Measurements from ENCODE around the gene MAN2B2.

MAN2B2 gene

GRCh38 chr4:6606465-6607235 is 31.7 kb downstream of the MAN2B2 start:
- in situ Hi-C loops (cut with HindIII; ENCODE audit: low pct_unique_long_range_greater_than_20kb, low sequenced_read_pairs): no loop called here
- no peak for DNase-seq (ENCODE audit: low read depth in 1 of 2, low spot score in 1 of 2)

GRCh38 chr4:6607368-6608055 is 32.5 kb downstream of the MAN2B2 start:
- no peak for TF ChIP-seq JUND (IDR thresholded peaks at IDR 0.05; ENCODE audit: low read depth)
- in situ Hi-C loops (cut with HindIII; ENCODE audit: low pct_unique_long_range_greater_than_20kb, low sequenced_read_pairs): no loop called here
- DNase-seq (ENCODE audit: low read depth in 1 of 2, low spot score in 1 of 2): no peak

More at GRCh38 chr4:6606465-6607235, 31.7 kb downstream of the MAN2B2 start:
- no peak for TF ChIP-seq JUND (IDR thresholded peaks at IDR 0.05; ENCODE audit: low read depth)

- no peak for TF ChIP-seq JUND (IDR thresholded peaks at IDR 0.05; ENCODE audit: low read depth)
Measured at GRCh38 chr4:6608758-6609414, 33.9 kb downstream of the MAN2B2 start.

GRCh38 chr4:6609415-6610079 is 34.6 kb downstream of the MAN2B2 start:
- DNase-seq (ENCODE audit: low read depth in 1 of 2, low spot score in 1 of 2): no peak
- in situ Hi-C loops (cut with HindIII; ENCODE audit: low pct_unique_long_range_greater_than_20kb, low sequenced_read_pairs): no loop called here
- TF ChIP-seq JUND (IDR thresholded peaks at IDR 0.05; ENCODE audit: low read depth): no peak

More at GRCh38 chr4:6608758-6609414, 33.9 kb downstream of the MAN2B2 start:
- DNase-seq (ENCODE audit: low read depth in 1 of 2, low spot score in 1 of 2): no peak
- in situ Hi-C loops (cut with HindIII; ENCODE audit: low pct_unique_long_range_greater_than_20kb, low sequenced_read_pairs): no loop called here

- TF ChIP-seq JUND (IDR thresholded peaks at IDR 0.05; ENCODE audit: low read depth): no peak
- in situ Hi-C loops (cut with HindIII; ENCODE audit: low pct_unique_long_range_greater_than_20kb, low sequenced_read_pairs): no loop called here
- no peak for DNase-seq (ENCODE audit: low read depth in 1 of 2, low spot score in 1 of 2)
Measured at GRCh38 chr4:6610856-6611430, 36.0 kb downstream of the MAN2B2 start.

- DNase-seq (ENCODE audit: low read depth in 1 of 2, low spot score in 1 of 2): no peak
- in situ Hi-C loops (cut with HindIII; ENCODE audit: low pct_unique_long_range_greater_than_20kb, low sequenced_read_pairs): no loop called here
- TF ChIP-seq JUND (IDR thresholded peaks at IDR 0.05; ENCODE audit: low read depth): no peak
Measured at GRCh38 chr4:6612961-6613675, 38.1 kb downstream of the MAN2B2 start.

- DNase-seq (ENCODE audit: low read depth in 1 of 2, low spot score in 1 of 2): no peak
- TF ChIP-seq JUND (IDR thresholded peaks at IDR 0.05; ENCODE audit: low read depth): no peak
- in situ Hi-C loops (cut with HindIII; ENCODE audit: low pct_unique_long_range_greater_than_20kb, low sequenced_read_pairs): no loop called here
Measured at GRCh38 chr4:6613676-6614651, 39.0 kb downstream of the MAN2B2 start.

- in situ Hi-C loops (cut with HindIII; ENCODE audit: low pct_unique_long_range_greater_than_20kb, low sequenced_read_pairs): no loop called here
- TF ChIP-seq JUND (IDR thresholded peaks at IDR 0.05; ENCODE audit: low read depth): no peak
- DNase-seq (ENCODE audit: low read depth in 1 of 2, low spot score in 1 of 2): no peak
Measured at GRCh38 chr4:6614701-6615230, 39.8 kb downstream of the MAN2B2 start.

- in situ Hi-C loops (cut with HindIII; ENCODE audit: low pct_unique_long_range_greater_than_20kb, low sequenced_read_pairs): no loop called here
- no peak for TF ChIP-seq JUND (IDR thresholded peaks at IDR 0.05; ENCODE audit: low read depth)
- no peak for DNase-seq (ENCODE audit: low read depth in 1 of 2, low spot score in 1 of 2)
Measured at GRCh38 chr4:6616087-6616995, 41.4 kb downstream of the MAN2B2 start.

GRCh38 chr4:6617246-6617645 is 42.3 kb downstream of the MAN2B2 start:
- TF ChIP-seq JUND (IDR thresholded peaks at IDR 0.05; ENCODE audit: low read depth): no peak
- DNase-seq (ENCODE audit: low read depth in 1 of 2, low spot score in 1 of 2): no peak
- in situ Hi-C loops (cut with HindIII; ENCODE audit: low pct_unique_long_range_greater_than_20kb, low sequenced_read_pairs): no loop called here
